Fibroblast of skin of left quadriceps (primary cell): ENCODE measurements around the gene FMN2.
"Not testable (repeated sequence)": the region's sequence is repeated elsewhere in the genome, so short reads cannot be mapped to it uniquely, and the experiment has no call there.

Source experiments
- DNase-seq, 2 experiments: peaks; one replicate each; pipeline ENCODE4 v3.0.0-alpha.2; 2013; ENCODE audit warnings: low read depth in 2 of 2

FMN2 gene

DNA sequence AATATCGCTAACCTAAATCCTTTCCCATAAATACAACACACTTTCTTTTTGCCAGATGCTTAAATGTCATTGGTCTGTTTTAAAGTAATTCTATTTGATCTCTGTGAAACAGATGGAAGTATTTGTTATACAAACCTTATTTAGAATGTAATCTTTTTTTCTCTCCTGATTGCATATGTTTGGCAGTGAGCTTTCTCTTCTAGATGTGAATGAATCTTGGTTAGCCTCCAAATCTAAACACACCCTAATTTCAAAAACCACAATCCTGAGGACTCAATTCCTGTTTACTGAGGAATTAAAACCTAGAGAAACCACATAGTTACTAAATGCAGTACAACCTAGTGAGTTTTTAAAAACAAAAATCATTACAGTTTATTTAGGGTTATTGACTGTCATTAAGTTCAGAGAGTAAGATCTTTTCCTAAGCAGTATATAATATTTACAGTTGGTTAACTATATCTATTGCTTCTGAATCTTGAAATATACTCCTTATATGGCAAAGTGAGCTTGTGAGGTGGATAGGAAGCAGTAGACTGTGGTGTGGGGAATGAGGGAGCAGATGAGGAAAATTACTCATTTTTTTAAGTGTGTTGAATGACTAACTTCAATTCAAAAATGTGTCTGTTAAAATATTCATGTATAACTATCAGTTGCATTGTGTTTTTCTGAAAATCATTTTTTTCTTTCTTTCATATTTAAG lies 218.7 kb downstream of the FMN2 start:
- peak; percentile 91 for DNase-seq

DNA sequence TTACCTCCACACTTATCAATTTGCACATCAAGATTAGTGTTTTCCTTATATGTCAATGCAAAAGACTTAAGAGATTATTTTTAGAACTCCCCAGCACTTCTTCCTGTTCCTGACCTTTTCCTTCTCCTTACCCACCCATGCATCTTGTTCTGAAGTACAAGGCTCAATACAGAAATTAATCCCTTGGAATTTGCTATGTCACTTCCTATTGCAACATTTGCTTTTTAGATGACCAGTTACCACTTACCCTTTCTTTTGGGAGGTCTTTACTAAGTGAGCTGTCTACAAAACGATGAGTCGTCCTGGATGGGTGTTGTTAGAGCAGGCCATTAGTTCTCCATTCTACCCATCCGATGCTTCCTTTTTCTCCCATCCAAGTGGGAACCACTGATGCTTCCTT lies 221.2 kb downstream of the FMN2 start:
- DNase-seq = peak; percentile 68

DNA sequence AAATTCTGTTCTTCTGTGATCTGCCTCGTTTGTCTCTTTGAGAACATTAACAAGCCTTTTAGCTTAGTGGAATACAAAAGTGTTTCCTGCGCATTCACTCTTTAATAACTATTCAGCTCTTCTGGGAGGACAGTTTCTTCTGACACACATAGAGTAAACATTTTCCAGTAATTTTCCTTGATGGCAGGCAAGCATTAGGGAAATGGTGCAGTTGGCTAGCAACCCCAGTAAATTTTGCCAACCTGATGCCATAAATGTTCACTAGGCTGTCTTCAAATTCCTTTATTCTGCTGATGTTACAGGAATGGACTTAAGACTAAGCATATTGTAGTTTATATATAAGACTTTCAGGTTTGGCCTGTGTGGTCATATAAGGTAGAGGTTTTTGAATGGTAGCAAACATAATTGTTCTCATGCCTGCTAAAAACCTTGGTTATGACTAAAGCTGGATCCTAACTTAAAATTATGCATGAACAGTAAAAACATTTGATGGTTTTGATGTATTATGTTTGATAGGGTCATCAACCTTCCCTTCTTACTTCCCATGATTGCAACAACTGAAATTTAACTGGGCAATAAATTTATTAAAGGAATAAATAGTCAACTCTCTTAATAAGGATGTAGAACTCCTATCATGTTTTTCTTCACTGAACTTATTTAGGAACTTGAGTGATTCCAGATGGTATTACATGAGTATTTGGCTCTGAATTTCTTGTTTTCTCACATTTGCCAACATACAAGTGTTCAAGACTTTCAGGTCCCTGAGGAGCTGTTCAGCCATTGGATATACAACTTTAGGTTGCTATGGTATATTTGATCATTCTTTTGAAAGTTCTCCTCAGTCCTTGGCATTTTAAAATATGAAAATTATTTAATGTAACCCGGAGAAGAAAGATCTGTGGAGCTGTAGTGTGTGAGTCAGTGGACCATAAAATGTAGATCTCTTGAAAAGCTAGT lies 223.4 kb downstream of the FMN2 start:
- DNase-seq = peak; percentile 84 to 86

DNA sequence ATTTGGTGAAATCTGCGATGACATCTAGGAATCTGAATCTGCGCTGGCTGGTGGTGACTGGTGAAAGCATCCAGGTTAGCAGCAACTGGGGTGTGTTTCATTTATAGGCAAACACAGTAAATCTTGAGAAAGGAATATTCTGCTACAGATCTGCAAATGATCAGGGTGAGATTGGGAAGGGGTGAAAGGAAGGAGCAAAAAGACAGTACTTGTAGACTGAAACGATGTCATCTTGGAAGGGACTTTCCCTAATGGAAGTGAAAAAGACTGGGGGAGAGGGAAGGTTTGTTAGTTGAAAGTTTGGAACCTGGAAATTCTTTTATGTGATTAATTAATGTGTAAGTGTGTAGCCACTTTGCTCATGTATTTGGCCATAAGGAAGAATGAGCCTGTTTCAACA lies 228.3 kb downstream of the FMN2 start:
- no peak for DNase-seq

DNA sequence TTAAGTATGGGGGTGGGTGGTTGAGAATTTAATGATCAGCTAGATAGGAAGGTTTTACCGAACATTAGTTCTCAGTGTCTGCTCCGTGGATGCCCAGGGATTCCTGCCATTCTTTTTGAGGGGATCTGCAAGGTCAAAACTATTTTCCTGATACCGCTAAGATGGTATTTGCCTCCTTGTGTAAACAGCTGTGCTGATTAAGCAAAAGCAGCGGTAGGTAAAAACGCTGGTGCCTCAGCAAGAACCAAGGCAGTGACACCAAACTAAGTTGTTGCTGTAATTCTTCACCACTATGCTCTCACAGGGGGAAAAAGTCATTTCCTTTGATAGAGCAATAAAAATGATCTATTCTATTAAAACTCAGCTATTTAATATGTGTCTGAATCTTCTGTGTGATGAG lies 229.0 kb downstream of the FMN2 start:
- DNase-seq = no peak

DNA sequence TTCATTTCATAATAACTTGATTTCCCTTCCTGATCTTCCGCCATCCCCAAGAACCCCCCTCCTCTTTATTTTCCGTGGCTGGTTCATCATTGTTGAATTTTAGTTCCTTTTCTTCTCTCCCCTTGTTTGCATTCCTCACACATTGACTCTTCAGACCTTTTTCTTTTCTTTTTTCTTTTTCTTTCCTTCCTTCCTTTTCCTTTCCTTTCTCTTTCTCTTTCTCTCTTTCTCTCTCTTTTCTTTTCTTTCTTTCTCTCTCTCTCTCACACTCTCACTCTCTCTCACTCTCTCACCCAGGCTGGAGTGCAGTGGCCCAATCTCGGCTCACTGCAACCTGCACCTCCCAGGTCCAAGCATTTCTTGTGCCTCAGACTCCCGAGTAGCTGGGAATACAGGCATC lies 231.3 kb downstream of the FMN2 start:
- DNase-seq = no peak

DNA sequence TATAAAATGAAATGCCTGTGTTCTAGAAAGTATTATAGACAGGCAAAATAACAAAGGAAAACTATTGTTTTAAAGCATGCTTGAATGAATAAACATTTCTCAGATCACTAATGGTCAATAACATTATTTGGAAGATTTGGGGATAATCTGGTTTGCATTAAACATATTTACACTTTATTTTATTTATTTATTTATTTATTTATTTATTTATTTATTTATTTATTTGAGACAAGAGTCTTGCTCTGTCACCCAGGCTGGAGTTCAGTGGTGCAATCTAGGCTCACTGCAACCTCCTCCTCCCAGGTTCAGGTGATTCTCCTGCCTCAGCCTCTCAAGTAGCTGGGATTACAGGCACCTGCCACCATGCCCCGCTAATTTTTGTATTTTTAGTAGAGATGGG lies 236.7 kb downstream of the FMN2 start:
- not testable (repeated sequence) for DNase-seq

DNA sequence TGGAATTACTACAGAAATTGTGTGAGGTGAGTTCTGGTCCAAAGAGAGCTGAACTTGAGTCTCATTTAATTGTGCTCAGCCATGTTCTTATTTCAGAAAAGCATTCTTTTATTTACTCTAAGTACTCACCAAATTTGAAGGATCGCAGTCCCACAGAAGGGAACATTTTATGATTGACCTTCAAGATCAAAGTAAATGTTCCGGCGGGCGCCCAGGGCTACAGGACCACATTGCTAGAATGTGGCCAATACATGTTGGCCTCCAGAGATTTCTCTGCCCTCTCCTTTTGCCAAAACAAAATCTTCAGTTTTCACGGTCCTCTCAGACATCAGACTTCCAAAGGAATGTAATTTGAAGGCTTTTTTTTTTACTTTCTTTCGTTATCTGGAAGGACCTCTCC lies 237.8 kb downstream of the FMN2 start:
- DNase-seq = no peak

DNA sequence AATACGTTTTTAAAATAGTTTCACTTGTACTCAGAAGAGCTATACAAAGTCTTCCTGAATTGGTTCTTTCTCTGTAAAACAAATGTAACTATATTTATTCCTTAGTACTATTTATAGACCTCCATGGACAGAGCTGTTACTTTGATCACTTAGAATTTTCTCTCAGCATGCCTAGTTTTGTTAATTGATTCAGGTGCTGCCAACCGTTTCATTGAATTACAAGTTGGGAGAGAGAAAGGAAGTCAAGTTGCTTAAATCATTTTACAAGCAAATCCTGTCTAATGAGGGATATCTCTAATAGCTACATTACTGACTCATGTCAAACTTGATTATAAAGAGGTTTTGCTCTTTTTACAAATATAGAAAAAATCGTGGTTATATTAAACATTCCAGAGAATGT lies 241.0 kb downstream of the FMN2 start:
- DNase-seq = no peak

DNA sequence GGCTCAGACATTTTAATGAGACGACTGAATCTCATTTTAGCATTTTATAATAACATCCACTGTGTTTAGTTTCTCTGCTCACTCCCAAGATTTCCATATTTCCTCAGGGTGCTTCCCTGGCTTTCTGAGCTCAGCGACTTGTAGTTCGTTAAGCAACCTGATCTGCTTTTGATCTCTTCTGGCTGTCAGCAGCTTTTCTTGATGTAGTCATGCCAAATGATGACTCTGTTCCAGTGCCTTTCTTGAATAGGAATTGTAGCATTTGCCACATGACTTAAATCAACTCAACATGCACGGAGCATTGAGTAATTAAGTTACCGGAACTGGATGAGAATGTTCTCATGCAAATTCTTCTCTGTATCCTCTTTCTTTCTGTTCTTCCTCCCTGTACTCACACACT lies 246.1 kb downstream of the FMN2 start:
- DNase-seq = peak; percentile 89 to 91

DNA sequence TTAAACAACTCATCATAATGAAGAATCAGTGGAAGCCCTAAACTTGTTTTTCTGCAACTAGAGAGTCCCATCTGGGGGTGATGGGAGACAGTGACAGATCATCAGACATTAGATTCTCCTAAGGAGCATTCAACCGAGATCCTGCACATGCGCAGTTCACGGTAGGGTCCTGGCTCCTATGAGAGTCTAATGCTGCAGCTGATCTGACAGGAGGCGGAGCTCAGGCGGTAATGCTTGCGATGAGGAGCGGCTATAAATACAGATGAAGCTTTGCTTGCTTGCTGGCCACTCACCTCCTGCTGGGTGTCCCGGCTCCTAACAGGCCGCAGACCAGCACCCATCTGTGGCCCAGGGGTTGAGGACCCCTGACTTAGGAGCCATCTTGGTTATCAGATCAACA lies 247.2 kb downstream of the FMN2 start:
- DNase-seq = no peak

DNA sequence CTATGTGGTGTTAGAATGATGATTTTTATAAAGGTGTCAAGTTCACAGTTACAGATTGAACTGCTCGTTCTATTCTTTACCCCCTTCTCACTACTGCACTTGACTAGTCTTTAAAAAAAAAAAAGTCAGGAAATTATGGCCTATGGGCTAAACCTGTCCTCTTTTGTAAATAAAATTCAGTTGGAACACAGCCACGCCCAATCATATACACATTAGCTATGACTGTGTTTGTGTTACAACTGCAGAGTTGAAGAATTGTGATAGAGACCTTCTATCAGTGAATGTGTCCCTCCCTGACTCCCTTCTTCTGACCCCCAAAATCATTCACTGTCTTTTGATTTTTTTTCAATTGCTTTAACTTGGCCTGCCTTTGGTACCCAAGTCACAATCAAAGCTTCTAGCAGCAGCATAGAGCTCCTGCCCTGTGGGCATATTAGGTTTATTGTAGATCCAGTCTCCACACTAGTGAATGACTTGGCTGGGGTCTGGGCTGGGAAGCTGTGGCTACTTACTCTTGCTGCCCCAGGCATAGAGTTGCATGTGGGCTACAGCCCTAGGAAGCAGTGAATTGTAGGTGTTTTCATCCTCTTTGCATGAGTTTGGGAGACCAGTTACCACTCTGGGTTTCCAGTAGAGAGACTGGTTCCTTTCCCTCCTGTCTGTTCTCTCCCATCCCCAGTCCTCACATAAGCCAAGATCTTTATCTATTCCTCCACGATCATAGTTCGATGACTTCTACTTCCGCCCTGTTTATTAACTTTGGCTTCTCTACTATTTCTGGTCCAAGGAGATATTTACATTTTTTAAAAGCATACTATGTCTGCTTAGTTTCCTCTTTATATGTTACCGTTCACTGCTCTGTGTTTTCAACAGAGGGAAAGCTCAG lies 249.9 kb downstream of the FMN2 start:
- DNase-seq = no peak

DNA sequence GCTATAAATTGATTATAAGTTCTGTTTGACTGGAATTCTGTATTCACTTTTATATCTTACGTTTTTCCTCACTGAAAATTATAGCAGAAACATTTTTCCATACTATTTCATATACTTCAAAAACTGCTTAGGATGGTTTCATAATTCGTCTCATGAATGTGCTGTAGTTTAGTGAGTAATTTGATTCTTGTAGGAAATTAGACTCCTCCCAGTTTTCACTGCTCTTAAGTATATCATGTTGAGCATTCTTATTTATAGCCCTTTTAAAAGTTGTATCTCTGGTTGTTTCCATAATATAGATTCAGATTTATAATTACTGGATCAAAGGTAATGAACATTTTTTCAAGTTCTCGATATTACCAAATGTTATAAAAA lies 250.6 kb downstream of the FMN2 start:
- no peak for DNase-seq

DNA sequence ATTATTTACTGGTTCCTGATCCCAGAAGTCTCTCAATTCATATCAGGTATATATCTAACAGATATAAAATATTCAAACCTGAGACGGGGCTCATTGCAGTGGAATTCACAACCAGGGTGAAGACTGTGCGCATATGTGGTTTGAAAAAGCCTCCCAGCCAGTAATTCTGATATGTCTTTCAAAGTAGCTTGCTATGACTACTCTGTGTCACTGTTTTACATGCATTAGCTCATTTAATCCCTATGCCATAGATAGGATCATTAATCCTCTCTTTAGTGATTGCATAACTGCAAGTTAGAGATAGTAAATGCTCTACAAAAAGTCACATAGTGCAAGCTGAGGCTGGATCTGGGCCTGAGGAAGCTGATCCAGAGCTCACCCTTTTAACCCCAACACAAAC lies 251.4 kb downstream of the FMN2 start:
- no peak for DNase-seq

DNA sequence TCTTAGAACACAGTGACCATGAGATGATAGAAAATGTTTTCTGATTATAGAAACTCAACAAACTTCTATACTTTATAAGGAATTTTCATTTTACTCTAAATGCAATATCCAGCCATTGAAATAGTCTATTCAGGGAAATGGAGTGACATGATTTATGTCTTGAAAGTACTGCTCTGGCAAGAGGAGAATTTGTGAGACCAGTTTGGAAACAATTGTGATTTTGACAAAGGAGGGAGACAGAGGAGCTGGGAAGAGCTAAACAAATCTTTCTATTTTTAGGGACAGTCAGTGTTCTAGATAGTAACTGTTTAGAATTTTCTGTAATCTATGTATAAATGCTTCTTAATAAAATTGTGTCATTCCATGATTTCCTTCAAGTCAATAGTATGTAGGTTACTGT lies 252.3 kb downstream of the FMN2 start:
- no peak for DNase-seq

DNA sequence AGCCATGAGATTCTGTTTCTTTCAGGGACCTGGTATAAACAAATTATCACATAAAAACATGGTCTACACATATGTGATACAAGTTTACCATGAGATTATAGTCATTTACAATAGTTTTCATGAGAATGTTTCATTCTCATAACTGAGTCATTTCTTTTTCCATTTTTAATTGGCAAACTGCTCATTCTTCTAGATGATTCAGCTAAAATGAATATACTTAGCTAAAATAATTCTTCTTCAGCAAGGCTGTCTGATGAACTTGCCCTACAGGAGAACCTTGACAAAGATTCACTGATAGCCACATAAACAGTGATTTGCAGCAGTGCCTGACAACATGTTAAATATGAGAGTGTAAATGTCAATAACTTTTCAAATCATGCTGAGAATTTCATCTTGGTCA lies 253.2 kb downstream of the FMN2 start:
- peak in 1 of 2 experiments; percentile 19 for DNase-seq

DNA sequence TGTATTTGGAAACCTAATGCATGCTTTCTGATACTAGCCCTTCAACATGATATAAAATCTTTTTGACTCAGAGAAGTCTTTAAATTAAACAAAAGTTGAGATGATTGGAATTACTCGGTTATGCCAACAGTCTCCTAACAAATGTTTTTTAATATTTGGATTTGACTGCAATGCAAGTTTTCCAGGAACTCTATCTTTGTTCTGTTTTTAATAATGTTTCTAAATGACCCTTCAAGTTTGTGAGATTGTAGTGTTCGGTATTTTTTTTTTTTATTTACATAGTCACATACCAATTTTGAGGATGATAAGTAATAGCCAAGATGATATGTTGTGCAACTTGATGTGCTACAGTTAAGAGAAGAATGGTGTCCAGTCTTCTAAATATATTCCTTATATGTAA lies 258.0 kb downstream of the FMN2 start:
- DNase-seq = no peak

DNA sequence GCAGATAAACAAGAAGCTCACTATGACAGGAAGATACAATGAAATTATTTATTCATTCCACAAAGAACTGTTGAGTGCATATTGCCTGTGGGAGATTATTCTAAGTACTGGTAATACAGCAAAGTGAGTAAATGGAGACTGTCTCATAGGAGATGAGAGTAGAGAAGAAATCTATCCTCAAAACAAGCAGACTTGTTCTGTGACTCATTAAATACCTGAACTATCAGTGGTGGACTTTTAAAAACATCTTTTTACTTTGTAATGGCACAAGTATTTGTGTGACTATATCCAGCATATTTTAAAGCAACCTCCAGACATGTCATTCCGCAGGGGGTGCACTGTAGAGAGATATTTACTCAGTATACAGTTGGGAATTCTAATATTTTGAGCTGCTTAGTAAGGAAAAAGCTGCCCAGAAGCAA lies 259.2 kb downstream of the FMN2 start:
- peak; percentile 67 to 69 for DNase-seq

DNA sequence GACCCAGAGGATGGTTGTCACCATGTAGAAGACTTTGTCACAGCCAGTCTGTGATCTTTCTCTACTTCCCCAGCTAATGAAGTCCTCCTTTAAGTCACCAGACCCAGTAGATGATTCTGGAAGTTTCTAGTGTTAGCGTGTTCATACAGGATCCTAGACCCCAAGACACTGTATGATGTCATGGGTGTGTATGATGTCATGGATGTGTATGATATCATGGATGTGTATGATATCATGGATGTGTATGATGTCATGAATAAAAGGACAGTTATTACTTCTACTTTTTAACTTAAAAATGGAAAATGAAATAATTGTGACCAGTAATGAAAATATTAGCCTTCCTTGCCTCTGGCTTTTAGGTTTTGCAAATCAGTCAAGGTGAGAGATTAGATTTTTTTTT lies 260.0 kb downstream of the FMN2 start:
- no peak for DNase-seq

DNA sequence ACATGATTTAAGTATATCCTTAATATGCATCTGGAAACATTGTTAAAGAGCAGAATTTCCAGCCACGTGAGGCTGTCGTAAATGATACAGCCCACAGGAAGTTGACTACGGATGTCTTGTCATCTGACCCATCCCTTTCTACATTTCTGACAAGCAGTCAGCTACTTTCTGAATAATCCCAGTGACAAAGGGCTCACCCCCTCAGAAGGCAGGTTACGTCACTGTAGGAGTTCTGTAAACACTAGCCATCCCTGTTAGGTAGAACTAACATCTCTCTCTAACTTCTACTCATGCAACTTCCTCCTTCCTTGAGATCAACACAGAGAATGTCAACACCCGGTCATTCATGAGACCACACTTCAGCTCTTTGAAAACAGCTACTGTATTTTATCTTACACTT lies 261.1 kb downstream of the FMN2 start:
- DNase-seq = no peak

DNA sequence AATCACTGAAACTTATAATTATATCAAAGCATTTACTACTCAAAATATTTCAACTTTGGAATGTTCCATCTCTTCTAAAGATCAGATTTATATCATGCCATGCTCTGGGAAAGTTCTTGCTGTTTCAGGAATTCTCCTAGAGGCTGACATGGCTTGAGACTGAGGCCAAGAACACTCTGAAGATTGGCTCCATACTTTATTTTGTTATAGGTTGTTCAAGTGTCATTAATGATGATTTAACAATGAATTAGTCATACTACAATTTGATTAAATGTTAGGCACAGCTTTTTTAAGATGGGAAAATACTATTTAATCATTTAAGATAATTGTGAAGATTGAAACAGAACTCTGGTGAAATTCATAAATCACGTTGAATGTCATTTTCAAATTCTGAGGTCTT lies 264.9 kb downstream of the FMN2 start:
- no peak for DNase-seq

DNA sequence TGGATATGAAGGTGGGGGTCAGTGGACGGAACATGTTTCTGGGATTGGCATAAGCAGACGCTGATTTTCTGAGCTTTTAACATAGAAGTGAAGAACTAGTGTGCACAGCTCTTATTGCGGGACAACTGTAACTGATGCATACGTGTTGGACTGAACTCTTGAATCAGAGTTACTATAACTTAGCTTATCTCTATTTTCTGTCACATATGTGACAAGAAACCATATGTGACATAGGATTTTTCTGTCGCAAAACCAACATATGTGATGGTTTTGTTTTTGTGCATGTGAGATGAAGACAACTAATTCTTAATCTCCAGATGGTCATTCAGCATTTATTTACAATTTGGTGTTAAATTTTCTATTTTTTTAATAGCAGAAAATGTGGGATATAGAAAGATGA lies 270.4 kb downstream of the FMN2 start:
- no peak for DNase-seq
